NCI-H446 treated with DMSO at 0.1 percent for 48 hours (cell line): ENCODE data around the gene TRA2A.

Experiments
- DNase-seq: peaks from one replicate; lab custom pipeline; 2025; lab: John Stamatoyannopoulos, UW

Gene TRA2A

DNA sequence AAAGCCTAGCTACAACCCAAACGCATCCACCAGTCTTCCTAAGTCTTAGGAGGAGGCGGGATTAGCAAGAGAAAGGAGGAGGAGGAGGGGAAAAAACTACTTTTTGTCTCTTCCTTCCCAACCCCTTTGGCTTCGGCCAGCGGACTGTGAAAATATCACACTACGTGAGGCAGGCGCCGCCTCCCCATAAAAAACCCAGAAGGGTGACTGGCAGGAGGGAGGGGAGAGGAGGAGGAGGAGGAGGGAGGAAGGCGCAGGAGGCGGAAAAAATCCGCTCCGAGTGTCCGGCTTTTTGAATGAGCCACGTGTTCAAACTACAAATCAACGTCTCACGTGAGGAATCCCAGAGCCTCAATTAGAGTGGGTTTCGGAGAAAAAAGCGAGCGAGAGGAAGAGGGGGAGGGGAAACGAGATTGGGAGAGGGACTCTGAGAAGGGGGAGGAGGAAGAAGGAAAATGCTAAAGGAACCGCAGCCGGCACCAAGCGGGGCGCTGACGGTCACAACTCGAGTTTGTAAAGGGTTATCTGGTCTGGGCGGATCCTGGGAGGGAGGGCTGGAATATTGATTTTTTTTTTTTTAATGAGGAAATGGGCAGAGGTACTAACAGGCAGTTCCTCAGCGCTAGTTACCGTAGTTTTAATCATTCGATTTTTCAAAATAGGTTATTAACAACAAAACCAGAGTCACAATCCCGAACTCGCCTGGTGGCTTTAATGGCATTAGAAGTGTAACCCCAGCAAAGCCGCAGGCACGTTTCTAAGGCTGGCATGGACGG is 61.3 kb downstream of the TRA2A start, which contains the start of gene IGF2BP3:
Gene IGF2BP3 (minus strand): TSS at position 162 of the 776 bp plus-strand sequence. CDS start 381 bp downstream, outside the sequence.
- DNase-seq: peak; percentile 98

GRCh38 chr7:23469961-23470250 is 61.9 kb downstream of the TRA2A start:
- DNase-seq: no peak

- no peak for DNase-seq
Observed at GRCh38 chr7:23469150-23469960, 62.4 kb downstream of the TRA2A start.

GRCh38 chr7:23468526-23469149 is 63.1 kb downstream of the TRA2A start:
- DNase-seq: no peak

DNA sequence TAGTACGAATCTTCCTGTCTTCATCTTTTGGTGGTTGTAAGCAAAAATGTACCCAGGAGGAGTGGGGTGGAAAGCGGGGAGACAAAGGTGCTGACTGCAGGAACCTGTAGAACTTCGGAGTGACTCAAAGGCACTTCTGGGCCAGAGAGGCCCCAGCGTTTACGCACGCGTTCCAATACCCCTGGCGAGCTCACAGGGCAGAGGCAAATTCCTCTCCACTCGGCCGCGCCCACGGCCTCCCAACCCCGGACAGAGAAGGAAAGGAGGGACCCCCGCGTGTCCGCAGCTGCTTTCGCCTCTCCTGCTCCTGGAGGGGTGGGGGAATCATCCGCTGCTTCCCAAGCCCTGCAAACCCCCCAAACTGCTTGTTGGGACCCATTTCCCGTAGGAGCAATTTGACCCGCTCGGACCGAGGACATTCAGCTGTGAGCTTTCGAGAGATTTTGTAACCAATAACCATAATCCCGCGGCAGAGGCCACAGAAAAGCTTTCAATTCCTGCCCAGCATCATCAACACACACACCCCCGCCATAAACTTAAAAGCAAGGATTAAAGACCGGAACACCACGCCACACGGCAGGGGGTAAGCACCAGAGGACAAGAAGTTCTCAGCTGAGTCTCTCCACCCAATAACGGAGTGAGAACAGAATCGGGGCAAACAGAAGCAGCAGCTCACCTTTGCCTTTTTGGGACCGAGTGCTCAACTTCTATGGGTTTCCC is 63.8 kb downstream of the TRA2A start:
- DNase-seq: no peak

DNA sequence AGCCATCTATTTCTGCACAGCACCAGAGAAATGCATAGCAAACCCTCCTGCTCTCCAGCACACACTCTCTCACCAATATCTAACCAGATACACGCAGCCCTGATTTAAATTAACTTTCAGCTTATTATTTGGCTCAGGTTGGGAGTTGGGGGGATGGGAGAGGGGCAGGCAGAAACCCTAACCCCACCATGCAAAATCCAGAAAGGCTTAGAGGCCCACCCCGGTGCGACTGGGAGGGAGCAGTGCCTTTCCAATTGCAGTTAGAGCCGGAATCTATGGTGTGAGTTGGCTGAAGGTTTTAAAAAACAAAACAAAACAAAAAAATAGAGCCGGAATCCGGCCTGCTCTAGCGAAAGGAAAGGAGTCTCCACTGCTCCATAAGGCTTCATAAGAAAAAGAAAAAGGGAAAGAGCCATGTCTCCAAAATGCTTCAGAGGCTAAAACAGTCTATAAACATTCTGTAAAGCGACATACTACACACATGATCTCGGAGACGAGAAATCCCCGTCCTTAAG is 64.4 kb downstream of the TRA2A start:
- DNase-seq: no peak

GRCh38 chr7:23462846-23463245 is 68.9 kb downstream of the TRA2A start:
- DNase-seq: no peak

- DNase-seq: no peak
Observed at GRCh38 chr7:23458044-23458443, 73.7 kb downstream of the TRA2A start.

DNA sequence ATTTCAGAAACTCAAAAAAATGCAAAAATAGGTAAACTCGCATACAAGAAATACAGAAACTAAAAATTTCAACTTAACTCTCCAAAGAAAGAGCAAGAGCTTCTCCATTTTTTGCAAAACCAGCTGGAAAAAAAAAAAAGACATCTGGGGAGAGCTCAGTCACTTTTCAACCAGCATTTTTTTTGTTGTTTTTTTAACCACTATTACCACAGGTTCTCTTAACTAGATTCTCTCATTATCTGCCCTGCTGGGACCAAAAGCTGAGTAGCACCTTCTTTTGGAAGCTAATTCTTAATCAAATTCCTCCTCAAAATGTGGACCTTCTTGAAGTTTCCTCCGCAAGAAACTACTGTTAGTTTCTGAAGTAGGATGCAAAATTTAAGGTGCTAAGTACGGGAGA is 75.7 kb downstream of the TRA2A start:
- DNase-seq: no peak

GRCh38 chr7:23454881-23455526 is 76.8 kb downstream of the TRA2A start:
- no peak for DNase-seq
